Measurements from ENCODE around the gene NOP56. TPM values are rescaled to one million over a fixed set of nuclear protein-coding genes. Genes with fewer than 3 reads are reported as not detected.

NOP56 gene
- total and polyA plus RNA-seq, 2 of the 4 experiments (the other 2 are of a cell fraction): 189 to 231 TPM

- H3K56ac ChIP-seq (ENCODE audit: extremely low read depth, insufficient read depth, low read length): no peak overlapping the region
- ChIA-PET CTCF (no interaction called here), POLR2A (ENCODE audit: unreplicated experiment) (no interaction called here)
- H2AK9ac ChIP-seq (replicated peaks; ENCODE audit: low read depth, low read length, poor library complexity): no peak overlapping the region
- no peak overlapping the region for H3K4me2 ChIP-seq (ENCODE audit: low read depth, low read length)
- peaks cover 73% of the 10 kb centered on the region for H3K36me3 ChIP-seq (ENCODE audit: control insufficient read depth, insufficient read depth, low read length)
- peaks cover 57% of the 10 kb centered on the region for H4K20me1 ChIP-seq (ENCODE audit: insufficient read depth, low read length)
- H3K4me3 ChIP-seq (ENCODE audit: insufficient read depth, low read depth, low read length): no peak overlapping the region
- ATAC-seq (ENCODE audit: low read depth): no peak
- in situ Hi-C loops (cut with MboI; ENCODE audit: low sequenced_read_pairs) (no loop called here), intact Hi-C loops (cut with micrococcal nuclease) (no loop called here), dilution Hi-C loops (cut with HindIII; ENCODE audit: low sequenced_read_pairs, unreplicated experiment) (no loop called here)
- H2AFZ ChIP-seq (replicated peaks; ENCODE audit: low read length, poor library complexity): no peak overlapping the region
- H3K27me3 ChIP-seq (ENCODE audit: control insufficient read depth, insufficient read depth, low read length): no peaks in the 10 kb centered on the region
- no peak overlapping the region for H4K8ac ChIP-seq (ENCODE audit: low read depth in 2 of 2, low read length in 2 of 2)
- no peak overlapping the region for H3K23ac ChIP-seq (ENCODE audit: low read depth, low read length)
- TF ChIP-seq FOS (IDR thresholded peaks at IDR 0.05; ENCODE audit: low read depth, low read length) (no peak), CTCF (conservative IDR thresholded peaks at IDR 0.05; ENCODE audit: low read depth, low read length) (no peak), RFX5 (IDR thresholded peaks at IDR 0.05; ENCODE audit: low read depth, low read length) (no peak), USF2 (IDR thresholded peaks at IDR 0.05; ENCODE audit: low read depth, low read length) (no peak), CHD1 (IDR thresholded peaks at IDR 0.05; ENCODE audit: low read depth, low read length) (no peak), SMC3 (IDR thresholded peaks at IDR 0.05; ENCODE audit: low read depth, low read length) (no peak), RCOR1 (IDR thresholded peaks at IDR 0.05; ENCODE audit: insufficient replicate concordance, low read length) (no peak), RAD21 (IDR thresholded peaks at IDR 0.05; ENCODE audit: low read length) (no peak), BHLHE40 (IDR thresholded peaks at IDR 0.05; ENCODE audit: low read depth, low read length) (no peak), MAFK (IDR thresholded peaks at IDR 0.05; ENCODE audit: low read depth, low read length) (no peak), MAZ (IDR thresholded peaks at IDR 0.05; ENCODE audit: borderline replicate concordance, low read depth, low read length) (no peak), POLR2A (IDR thresholded peaks at IDR 0.05; ENCODE audit: low read depth, low read length) (no peak)
- no peaks in the 10 kb centered on the region for H3K9me3 ChIP-seq (ENCODE audit: control insufficient read depth, insufficient read depth, low read length)
- H2BK20ac ChIP-seq (ENCODE audit: low read depth, low read length): no peak overlapping the region
- peaks cover 13% of the 10 kb centered on the region for H3K9me1 ChIP-seq (ENCODE audit: insufficient read depth, low read length)
- WGBS, 2 experiments (ENCODE audit: extremely low coverage in 2 of 2, insufficient read length in 1 of 2): no CpG with 5 or more reads among the region's 5 CpGs
- no TSS peak for BruUV-seq (replicated peaks)
- no peak overlapping the region for H2BK15ac ChIP-seq (ENCODE audit: low read depth, low read length)
- no peak for DNase-seq
- no peak overlapping the region for H2BK5ac ChIP-seq (ENCODE audit: low read depth, low read length, poor library complexity, severe bottlenecking)
- H3K18ac ChIP-seq (ENCODE audit: low read depth, low read length): no peak overlapping the region
- H3K4me1 ChIP-seq (ENCODE audit: control insufficient read depth, insufficient read depth, low read length): peaks cover 5% of the 10 kb centered on the region
- H2AK5ac ChIP-seq (ENCODE audit: low read depth, low read length): no peak overlapping the region
- no peak overlapping the region for H3K4ac ChIP-seq (ENCODE audit: low read depth, low read length)
- no peak overlapping the region for H2BK120ac ChIP-seq (ENCODE audit: low read depth, low read length)
- H3K14ac ChIP-seq (replicated peaks; ENCODE audit: low read depth, low read length): no peak overlapping the region
- H3K9ac ChIP-seq (ENCODE audit: low read depth, low read length): no peak overlapping the region
- H3K27ac ChIP-seq (ENCODE audit: insufficient read depth, low read length): no peak overlapping the region
- no peak overlapping the region for H4K5ac ChIP-seq (ENCODE audit: low read depth, low read length)
- no peak overlapping the region for H4K91ac ChIP-seq (ENCODE audit: insufficient read depth, low read depth, low read length)
- peaks cover 28 to 57% of the 10 kb centered on the region in 2 experiments for H3K79me1 ChIP-seq (ENCODE audit: low read depth in 1 of 2, low read length in 2 of 2)
Observed at GRCh38 chr20:2657241-2657640, 4.8 kb downstream of the NOP56 start.
